ENCODE measurements around the gene IMMT. TPM values are rescaled to one million over a fixed set of nuclear protein-coding genes. Genes with fewer than 3 reads are reported as not detected.

Gene IMMT
- total and polyA plus RNA-seq, 2 experiments from 2014 or later = 71.0 to 96.7 TPM

DNA sequence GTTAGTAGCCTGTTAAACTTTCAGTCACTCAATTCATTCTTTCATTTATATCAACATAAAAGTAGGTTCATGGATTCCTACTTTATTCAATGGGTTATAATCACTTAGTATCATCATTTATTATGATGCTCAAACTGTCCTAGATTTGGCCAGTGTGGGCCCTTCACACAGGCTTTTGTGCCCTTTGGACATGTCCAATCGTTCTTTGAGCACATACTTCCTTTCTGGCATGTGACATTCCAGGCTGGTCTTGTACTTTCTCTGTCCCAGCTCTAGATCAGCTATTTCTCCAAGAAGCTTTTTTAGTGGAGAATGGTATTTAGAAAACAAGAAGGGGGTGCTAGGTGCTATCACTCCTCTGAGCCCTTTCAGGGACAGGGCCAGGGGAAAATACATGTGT is 101.0 kb downstream of the IMMT start (continued):
- TF ChIP-seq, protein P1, sequence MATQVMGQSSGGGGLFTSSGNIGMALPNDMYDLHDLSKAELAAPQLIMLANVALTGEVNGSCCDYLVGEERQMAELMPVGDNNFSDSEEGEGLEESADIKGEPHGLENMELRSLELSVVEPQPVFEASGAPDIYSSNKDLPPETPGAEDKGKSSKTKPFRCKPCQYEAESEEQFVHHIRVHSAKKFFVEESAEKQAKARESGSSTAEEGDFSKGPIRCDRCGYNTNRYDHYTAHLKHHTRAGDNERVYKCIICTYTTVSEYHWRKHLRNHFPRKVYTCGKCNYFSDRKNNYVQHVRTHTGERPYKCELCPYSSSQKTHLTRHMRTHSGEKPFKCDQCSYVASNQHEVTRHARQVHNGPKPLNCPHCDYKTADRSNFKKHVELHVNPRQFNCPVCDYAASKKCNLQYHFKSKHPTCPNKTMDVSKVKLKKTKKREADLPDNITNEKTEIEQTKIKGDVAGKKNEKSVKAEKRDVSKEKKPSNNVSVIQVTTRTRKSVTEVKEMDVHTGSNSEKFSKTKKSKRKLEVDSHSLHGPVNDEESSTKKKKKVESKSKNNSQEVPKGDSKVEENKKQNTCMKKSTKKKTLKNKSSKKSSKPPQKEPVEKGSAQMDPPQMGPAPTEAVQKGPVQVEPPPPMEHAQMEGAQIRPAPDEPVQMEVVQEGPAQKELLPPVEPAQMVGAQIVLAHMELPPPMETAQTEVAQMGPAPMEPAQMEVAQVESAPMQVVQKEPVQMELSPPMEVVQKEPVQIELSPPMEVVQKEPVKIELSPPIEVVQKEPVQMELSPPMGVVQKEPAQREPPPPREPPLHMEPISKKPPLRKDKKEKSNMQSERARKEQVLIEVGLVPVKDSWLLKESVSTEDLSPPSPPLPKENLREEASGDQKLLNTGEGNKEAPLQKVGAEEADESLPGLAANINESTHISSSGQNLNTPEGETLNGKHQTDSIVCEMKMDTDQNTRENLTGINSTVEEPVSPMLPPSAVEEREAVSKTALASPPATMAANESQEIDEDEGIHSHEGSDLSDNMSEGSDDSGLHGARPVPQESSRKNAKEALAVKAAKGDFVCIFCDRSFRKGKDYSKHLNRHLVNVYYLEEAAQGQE (IDR thresholded peaks at IDR 0.05; ENCODE audit: unreplicated experiment) = no peak
- no peak for TF ChIP-seq ZNF331 (CRISPR knock-in tag; IDR thresholded peaks at IDR 0.05; ENCODE audit: low read depth)
- TF ChIP-seq ZNF114 (CRISPR knock-in tag; IDR thresholded peaks at IDR 0.05) = no peak

Small RNAs within 50 kb of the gene (microRNA-seq; reads per million reads assigned to microRNA genes)
- gene MIR4779 = not detected

Small RNAs within 50 kb of the gene (small RNA-seq; reads per million reads assigned to genes)
- gene MIR4779 (ENCODE audit: low replicate concordance) = not detected
- not detected for gene RF00019 (ENCODE audit: low replicate concordance)
- 164 reads per million, percentile 99 among the genes with 10 or more reads in this experiment for gene SNORD94 (ENCODE audit: low replicate concordance)

Other genes starting within 250 kb of the IMMT start
- gene POLR1A, start 89.6 kb downstream of the IMMT start, total RNA-seq (2014; rRNA removed; shearing (Covaris generic)) = 33.4 and 43.2 TPM in 2 replicates
- 13.8 and 16.9 TPM in 2 replicates for gene POLR1A, start 89.6 kb downstream of the IMMT start, polyA plus RNA-seq (2016; fragmentation: Nextera tagmentation; extraction: Ambion mirVana)
- 147 and 223 TPM in 2 replicates for gene PTCD3, start 89.2 kb downstream of the IMMT start, total RNA-seq (2014; rRNA removed; shearing (Covaris generic))
- 87.6 and 140 TPM in 2 replicates for gene PTCD3, start 89.2 kb downstream of the IMMT start, polyA plus RNA-seq (2016; fragmentation: Nextera tagmentation; extraction: Ambion mirVana)
- gene MRPL35, start 4.0 kb upstream of the IMMT start, total RNA-seq (2014; rRNA removed; shearing (Covaris generic)) = 33.5 and 43.8 TPM in 2 replicates
- 57.2 and 62.0 TPM in 2 replicates for gene MRPL35, start 4.0 kb upstream of the IMMT start, polyA plus RNA-seq (2016; fragmentation: Nextera tagmentation; extraction: Ambion mirVana)
- gene REEP1, start 142.2 kb upstream of the IMMT start, total RNA-seq (2014; rRNA removed; shearing (Covaris generic)) = 1.6 and 4.5 TPM in 2 replicates
- 1.8 and 2.3 TPM in 2 replicates for gene REEP1, start 142.2 kb upstream of the IMMT start, polyA plus RNA-seq (2016; fragmentation: Nextera tagmentation; extraction: Ambion mirVana)
- 21.8 and 24.6 TPM in 2 replicates for gene KDM3A, start 245.9 kb upstream of the IMMT start, total RNA-seq (2014; rRNA removed; shearing (Covaris generic))
- gene KDM3A, start 245.9 kb upstream of the IMMT start, polyA plus RNA-seq (2016; fragmentation: Nextera tagmentation; extraction: Ambion mirVana) = 7.4 and 8.9 TPM in 2 replicates